MCF 10A (cell line): ENCODE measurements around the gene TBX1. TPM values are rescaled to one million over a fixed set of nuclear protein-coding genes. Genes with fewer than 3 reads are reported as not detected.
A peak's percentile ranks its signal among the peaks of the same experiment; 100 is the strongest.

Source experiments
- BruUV-seq: library from RNA; stranded (reverse); fragments of 400-500 nt; replicated peaks from 2 replicates; lab custom pipeline; 2021; lab: Mats Ljungman, UMichigan
- CTCF ChIA-PET: fragments of 300-600 bp; sonication (Branson Sonifier 250); formaldehyde crosslinking; extraction: SDS; loops from one replicate; lab custom pipeline; 2021; ENCODE audit warnings: antibody characterized with exemption, inconsistent platforms; lab: Yijun Ruan, JAX
- POLR2A ChIA-PET: fragments of 300-600, 350-650 bp; sonication (Branson Sonifier 250); formaldehyde crosslinking; extraction: SDS; loops from one replicate; lab custom pipeline; 2020; ENCODE audit warnings: antibody characterized with exemption, inconsistent platforms; lab: Yijun Ruan, JAX
- DNase-seq: peaks from one replicate; pipeline ENCODE4 v3.0.0-alpha.2; 2018; ENCODE audit not compliant: unreplicated experiment
- H3K27ac Mint-ChIP-seq: one replicate; pipeline ENCODE4 v1.8.0; 2022; ENCODE audit warnings: mild to moderate bottlenecking, low read depth, mixed read lengths; ENCODE audit not compliant: unreplicated experiment
- H3K27me3 Mint-ChIP-seq: one replicate; pipeline ENCODE4 v1.8.0; 2022; ENCODE audit warnings: mixed read lengths; ENCODE audit not compliant: insufficient read depth, unreplicated experiment
- H3K36me3 Mint-ChIP-seq: one replicate; pipeline ENCODE4 v1.8.0; 2022; ENCODE audit warnings: mild to moderate bottlenecking, moderate library complexity, mixed read lengths; ENCODE audit not compliant: insufficient read depth, unreplicated experiment
- H3K4me1 Mint-ChIP-seq: one replicate; pipeline ENCODE4 v1.8.0; 2022; ENCODE audit warnings: mixed read lengths; ENCODE audit not compliant: insufficient read depth, unreplicated experiment
- H3K4me3 Mint-ChIP-seq: one replicate; pipeline ENCODE4 v1.8.0; 2022; ENCODE audit warnings: mild to moderate bottlenecking, moderate library complexity, mixed read lengths; ENCODE audit not compliant: unreplicated experiment
- H3K9me3 Mint-ChIP-seq: one replicate; pipeline ENCODE4 v1.8.0; 2022; ENCODE audit warnings: mixed read lengths; ENCODE audit not compliant: unreplicated experiment
- intact Hi-C: fragments of 100-400 bp; cut with micrococcal nuclease; formaldehyde crosslinking; loops from 2 replicates; pipeline ENCODE4 v1.14.1; 2022
- total RNA-seq: library from RNA; stranded (reverse); gene quantifications from 2 replicates; pipeline ENCODE4 v1.2.3, GENCODE V29; 2022
- TF ChIP-seq, protein P1 (sequence below): fragments of 200-600 bp; IDR thresholded peaks from one replicate; pipeline ENCODE4 v1.8.0; 2022; ENCODE audit warnings: antibody characterized with exemption, mild to moderate bottlenecking; ENCODE audit not compliant: unreplicated experiment

Gene TBX1
- total RNA-seq, 1 experiment from 2014 or later: not detected

- H3K36me3 Mint-ChIP-seq: peaks cover 4% of the 10 kb centered on the region
- POLR2A ChIA-PET: interaction anchor here (0.8 kb wide), 1 partner anchor 15 kb away, joined by 3 read pairs; no protein-coding TSS in a partner anchor
- H3K9me3 Mint-ChIP-seq: no peaks in the 10 kb centered on the region
- no peak overlapping the region for H3K4me3 Mint-ChIP-seq
- H3K27ac Mint-ChIP-seq: no peak overlapping the region
- no peak for DNase-seq
- intact Hi-C loops: no loop called here
- H3K4me1 Mint-ChIP-seq: peaks cover 12% of the 10 kb centered on the region
- TF ChIP-seq, protein P1, sequence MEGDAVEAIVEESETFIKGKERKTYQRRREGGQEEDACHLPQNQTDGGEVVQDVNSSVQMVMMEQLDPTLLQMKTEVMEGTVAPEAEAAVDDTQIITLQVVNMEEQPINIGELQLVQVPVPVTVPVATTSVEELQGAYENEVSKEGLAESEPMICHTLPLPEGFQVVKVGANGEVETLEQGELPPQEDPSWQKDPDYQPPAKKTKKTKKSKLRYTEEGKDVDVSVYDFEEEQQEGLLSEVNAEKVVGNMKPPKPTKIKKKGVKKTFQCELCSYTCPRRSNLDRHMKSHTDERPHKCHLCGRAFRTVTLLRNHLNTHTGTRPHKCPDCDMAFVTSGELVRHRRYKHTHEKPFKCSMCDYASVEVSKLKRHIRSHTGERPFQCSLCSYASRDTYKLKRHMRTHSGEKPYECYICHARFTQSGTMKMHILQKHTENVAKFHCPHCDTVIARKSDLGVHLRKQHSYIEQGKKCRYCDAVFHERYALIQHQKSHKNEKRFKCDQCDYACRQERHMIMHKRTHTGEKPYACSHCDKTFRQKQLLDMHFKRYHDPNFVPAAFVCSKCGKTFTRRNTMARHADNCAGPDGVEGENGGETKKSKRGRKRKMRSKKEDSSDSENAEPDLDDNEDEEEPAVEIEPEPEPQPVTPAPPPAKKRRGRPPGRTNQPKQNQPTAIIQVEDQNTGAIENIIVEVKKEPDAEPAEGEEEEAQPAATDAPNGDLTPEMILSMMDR: no peak
- CTCF ChIA-PET: interaction anchor here (0.5 kb wide), 1 partner anchor 111 kb away, joined by 3 read pairs; no protein-coding TSS in a partner anchor
- H3K27me3 Mint-ChIP-seq: no peaks in the 10 kb centered on the region
- BruUV-seq: no TSS peak
Observed at GRCh38 chr22:19799322-19800190, 39.0 kb downstream of the TBX1 start.

DNA sequence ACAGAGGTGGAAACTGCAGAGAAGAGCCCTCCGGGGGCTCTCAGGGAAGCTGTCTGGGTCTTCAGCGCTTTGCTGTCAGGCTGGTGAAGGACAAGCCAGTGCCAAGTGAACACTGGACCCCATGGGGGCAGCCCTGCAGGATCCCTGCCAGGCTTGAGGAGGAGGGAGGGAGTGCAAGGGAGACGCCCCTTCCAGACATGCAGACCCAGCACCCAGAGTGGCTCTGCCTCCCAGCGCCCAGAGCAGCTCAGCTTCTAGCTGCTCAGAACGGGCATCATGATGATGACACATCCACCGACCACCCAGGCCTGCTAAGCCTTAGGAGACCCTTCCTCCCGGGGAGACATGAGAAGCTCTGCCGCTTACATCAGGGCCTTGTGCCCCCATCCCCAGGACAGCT lies 39.7 kb downstream of the TBX1 start:
- H3K4me1 Mint-ChIP-seq: peaks cover 19% of the 10 kb centered on the region
- DNase-seq: no peak
- H3K27ac Mint-ChIP-seq: no peak overlapping the region
- ChIA-PET POLR2A (interaction anchor here (0.8 kb wide), 1 partner anchor 14 kb away, joined by 3 read pairs; no protein-coding TSS in a partner anchor), CTCF (interaction anchor here (0.9 to 1.4 kb wide), 3 partner anchors 24 to 70 kb away, joined by 3 to 5 read pairs (median 3); no protein-coding TSS in a partner anchor)
- no peak overlapping the region for H3K4me3 Mint-ChIP-seq
- TF ChIP-seq, protein P1: no peak
- H3K27me3 Mint-ChIP-seq: no peaks in the 10 kb centered on the region
- no TSS peak for BruUV-seq
- peaks cover 4% of the 10 kb centered on the region for H3K36me3 Mint-ChIP-seq
- intact Hi-C loops: no loop called here
- H3K9me3 Mint-ChIP-seq: no peaks in the 10 kb centered on the region

DNA sequence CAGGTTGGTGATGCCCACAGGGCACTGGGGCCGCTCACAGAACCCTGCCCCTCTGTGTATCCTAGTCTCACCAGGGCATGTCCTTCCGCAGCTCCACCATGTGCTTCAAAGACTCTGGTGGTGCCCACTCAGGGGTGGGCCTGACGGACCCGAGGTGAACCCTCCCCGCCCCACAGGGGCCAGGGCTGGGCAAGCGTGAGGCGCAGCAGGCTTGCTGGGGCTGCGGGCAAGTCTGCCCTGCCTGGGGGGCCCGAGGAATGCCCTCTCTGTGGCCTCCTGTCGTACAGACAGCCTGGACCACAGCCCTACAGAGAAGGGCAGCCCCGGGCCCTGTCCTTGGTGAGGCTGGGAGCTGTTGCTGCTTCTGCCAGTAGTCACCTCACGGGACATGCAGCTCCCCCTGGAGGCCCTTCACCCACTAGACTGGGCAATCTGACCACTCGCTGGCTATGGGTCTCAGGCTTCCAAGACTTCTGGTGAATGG lies 40.2 kb downstream of the TBX1 start:
- no peak overlapping the region for H3K4me3 Mint-ChIP-seq
- POLR2A ChIA-PET: interaction anchor here (0.7 kb wide), 1 partner anchor 1875 kb away, joined by 3 read pairs; no protein-coding TSS in a partner anchor
- DNase-seq: peak; percentile 21
- H3K36me3 Mint-ChIP-seq: peaks cover 4% of the 10 kb centered on the region
- CTCF ChIA-PET: interaction anchor here (0.7 to 1.4 kb wide), 4 partner anchors 25 to 71 kb away, joined by 3 to 5 read pairs (median 3); no protein-coding TSS in a partner anchor
- H3K27ac Mint-ChIP-seq: no peak overlapping the region
- H3K4me1 Mint-ChIP-seq: peaks cover 20% of the 10 kb centered on the region
- no TSS peak for BruUV-seq
- intact Hi-C loops: no loop called here
- no peaks in the 10 kb centered on the region for H3K27me3 Mint-ChIP-seq
- H3K9me3 Mint-ChIP-seq: no peaks in the 10 kb centered on the region
- TF ChIP-seq, protein P1: no peak
